HEK293T (cell line): ENCODE data around the gene MYLK3.

ENCODE experiments used
- BHLHE40 ChIP-seq: fragments of 450-650 bp; IDR thresholded peaks from 2 replicates; pipeline ENCODE4 v1.6.1; 2016; ENCODE audit warnings: mild to moderate bottlenecking, moderate library complexity, borderline replicate concordance
- CTBP1 ChIP-seq: fragments of 450-650 bp; IDR thresholded peaks from 2 replicates; pipeline ENCODE4 v1.6.1; 2016; ENCODE audit warnings: borderline replicate concordance
- FOXA1 ChIP-seq: fragments of 450-650 bp; IDR thresholded peaks from 2 replicates; pipeline ENCODE4 v1.6.1; 2016; ENCODE audit warnings: mild to moderate bottlenecking
- FOXK2 ChIP-seq: fragments of 450-650 bp; IDR thresholded peaks from 2 replicates; pipeline ENCODE4 v1.6.1; 2016; ENCODE audit warnings: mild to moderate bottlenecking
- FOXM1 ChIP-seq: fragments of 450-650 bp; IDR thresholded peaks from 2 replicates; pipeline ENCODE4 v1.6.1; 2017; ENCODE audit warnings: mild to moderate bottlenecking, borderline replicate concordance
- HDGF ChIP-seq: fragments of 450-650 bp; IDR thresholded peaks from 2 replicates; pipeline ENCODE4 v1.6.1; 2017; ENCODE audit warnings: antibody characterized with exemption, borderline replicate concordance
- LEF1 ChIP-seq: fragments of 450-650 bp; IDR thresholded peaks from 2 replicates; pipeline ENCODE4 v1.6.1; 2017; ENCODE audit warnings: mild to moderate bottlenecking, borderline replicate concordance
- NFRKB ChIP-seq: fragments of 450-650 bp; IDR thresholded peaks from 2 replicates; pipeline ENCODE4 v1.6.1; 2016; ENCODE audit warnings: mild to moderate bottlenecking, moderate library complexity
- PKNOX1 ChIP-seq: fragments of 450-650 bp; IDR thresholded peaks from 2 replicates; pipeline ENCODE4 v1.6.1; 2016
- SP1 ChIP-seq: fragments of 450-650 bp; IDR thresholded peaks from 2 replicates; pipeline ENCODE4 v1.6.1; 2017
- TARDBP ChIP-seq: fragments of 450-650 bp; IDR thresholded peaks from 2 replicates; pipeline ENCODE4 v1.6.1; 2016
- ZNF384 ChIP-seq: fragments of 450-650 bp; IDR thresholded peaks from 2 replicates; pipeline ENCODE4 v1.6.1; 2016

- TF ChIP-seq SP1, result no peak
- TF ChIP-seq TARDBP, result no peak
- no peak for TF ChIP-seq ZNF384
- no peak for TF ChIP-seq BHLHE40
- TF ChIP-seq LEF1, result no peak
- no peak for TF ChIP-seq HDGF
- no peak for TF ChIP-seq CTBP1
- no peak for TF ChIP-seq FOXK2
- TF ChIP-seq NFRKB, result no peak
- no peak for TF ChIP-seq FOXM1
- no peak for TF ChIP-seq FOXA1
- no peak for TF ChIP-seq PKNOX1
Measured at GRCh38 chr16:46768809-46769208, 20.7 kb upstream of the MYLK3 start.
